GM12878 (cell line): ENCODE results near the gene GP9. TPM values are rescaled to one million over a fixed set of nuclear protein-coding genes. Genes with fewer than 3 reads are reported as not detected.
A peak's percentile ranks its signal among the peaks of the same experiment; 100 is the strongest.

ENCODE experiments used
- ATAC-seq: fragments of 200-7000 bp; cut with Tn5 transposase; 3 replicates; pipeline ENCODE4 v1.9.1; 2020; ENCODE audit warnings: mild to moderate bottlenecking, moderate library complexity
- BruUV-seq: library from RNA; stranded (reverse); fragments of 400-500 nt; replicated peaks from 2 replicates; lab custom pipeline; 2021; lab: Mats Ljungman, UMichigan
- CTCF ChIA-PET: fragments of 300-600 bp; sonication (Branson Sonifier 250); formaldehyde crosslinking; extraction: SDS; loops from one replicate; lab custom pipeline; 2021; ENCODE audit warnings: inconsistent platforms; lab: Yijun Ruan, JAX
- POLR2A ChIA-PET: fragments of 350-600 bp; formaldehyde crosslinking; extraction: SDS; loops from one replicate; lab custom pipeline; 2021; ENCODE audit warnings: inconsistent platforms; lab: Charles Lee
- RAD21 ChIA-PET: fragments of 300-600 bp; sonication (Branson Sonifier 250); formaldehyde crosslinking; loops from one replicate; lab custom pipeline; 2023; ENCODE audit warnings: antibody characterized with exemption; ENCODE audit not compliant: unreplicated experiment; lab: Charles Lee
- SMC1A ChIA-PET: fragments of 300-600 bp; sonication (Branson Sonifier 250); formaldehyde crosslinking; loops from one replicate; lab custom pipeline; 2023; ENCODE audit not compliant: unreplicated experiment, uncharacterized antibody; lab: Charles Lee
- DNase-seq: peaks from one replicate; pipeline ENCODE4 v3.0.0-alpha.2; 2011; ENCODE audit warnings: low read depth, low spot score
- FAIRE-seq: peaks from 3 replicates; lab custom pipeline; 2011; peaks lifted over from hg19 to GRCh38; lab: Jason Lieb, UNC
- H2AFZ ChIP-seq: 2 replicates; pipeline ENCODE4 v1.6.0; 2011; ENCODE audit warnings: low read depth, low read length, control low read depth; ENCODE audit not compliant: control insufficient read depth
- H3K27ac ChIP-seq: 2 replicates; pipeline ENCODE4 v1.5.1; 2011; ENCODE audit warnings: control low read depth; ENCODE audit not compliant: control insufficient read depth, insufficient read depth
- H3K27me3 ChIP-seq, 2 experiments: replicated peaks in 1 of 2; 2 replicates each; pipeline versions ENCODE4 v1.6.0 to v1.6.1; 2011; ENCODE audit warnings: low read length in 1 of 2; ENCODE audit not compliant: control insufficient read depth in 2 of 2, insufficient read depth in 2 of 2
- H3K36me3 ChIP-seq, 2 experiments: 2 replicates each; pipeline ENCODE4 v1.5.1; 2011; ENCODE audit warnings: low read length in 1 of 2; ENCODE audit not compliant: control insufficient read depth in 2 of 2, insufficient read depth in 2 of 2
- H3K4me1 ChIP-seq: 2 replicates; pipeline ENCODE4 v1.6.1; 2011; ENCODE audit warnings: mild to moderate bottlenecking, low read length, moderate library complexity, mixed read lengths; ENCODE audit not compliant: control insufficient read depth, insufficient read depth
- H3K4me2 ChIP-seq: 2 replicates; pipeline ENCODE4 v1.6.0; 2011; ENCODE audit warnings: control low read depth; ENCODE audit not compliant: control insufficient read depth, insufficient read depth
- H3K4me3 ChIP-seq: fragments of 200-600 bp; sonication (generic); 2 replicates; pipeline ENCODE4 v1.5.1; 2016
- H3K79me2 ChIP-seq: 2 replicates; pipeline ENCODE4 v1.6.0; 2011; ENCODE audit warnings: low read length; ENCODE audit not compliant: control insufficient read depth, insufficient read depth
- H3K9ac ChIP-seq: 2 replicates; pipeline ENCODE4 v1.8.0; 2011; ENCODE audit warnings: low read length, control low read depth, mixed read lengths; ENCODE audit not compliant: control insufficient read depth, insufficient read depth
- H3K9me3 ChIP-seq: replicated peaks from 3 replicates; pipeline ENCODE4 v1.5.1; 2011; ENCODE audit warnings: mild to moderate bottlenecking, low read length; ENCODE audit not compliant: control insufficient read depth, insufficient read depth
- H4K20me1 ChIP-seq: 2 replicates; pipeline ENCODE4 v1.6.0; 2011; ENCODE audit not compliant: control insufficient read depth, insufficient read depth
- ASH2L ChIP-seq: fragments of 300-600, 200-600 bp; sonication (generic); IDR thresholded peaks from 2 replicates; pipeline ENCODE4 v1.6.1; 2017; ENCODE audit warnings: low read depth, mild to moderate bottlenecking, borderline replicate concordance
- DPF2 ChIP-seq: fragments of 450-650 bp; IDR thresholded peaks from 2 replicates; pipeline ENCODE4 v1.6.1; 2017; ENCODE audit warnings: mild to moderate bottlenecking
- ETV6 ChIP-seq, 2 experiments: fragments of 450-650 bp in 1 of 2; IDR thresholded peaks in 1 of 2; conservative IDR thresholded peaks in 1 of 2; 2 replicates each; pipeline ENCODE4 v1.6.1; 2014; ENCODE audit warnings: antibody characterized with exemption in 1 of 2, borderline replicate concordance in 1 of 2, low read depth in 1 of 2, mild to moderate bottlenecking in 1 of 2, moderate library complexity in 1 of 2
- FOS ChIP-seq: IDR thresholded peaks from 3 replicates; pipeline ENCODE4 v1.6.1; 2011; ENCODE audit warnings: borderline replicate concordance; ENCODE audit not compliant: insufficient read length; ENCODE audit errors: extremely low read depth
- FOXK2 ChIP-seq: fragments of 450-650 bp; IDR thresholded peaks from 2 replicates; pipeline ENCODE4 v1.6.1; 2017; ENCODE audit warnings: mild to moderate bottlenecking, moderate library complexity
- JUNB ChIP-seq: IDR thresholded peaks from 2 replicates; pipeline ENCODE4 v1.6.1; 2016; ENCODE audit warnings: antibody characterized with exemption, mild to moderate bottlenecking
- ZNF207 ChIP-seq: fragments of 450-650 bp; IDR thresholded peaks from 2 replicates; pipeline ENCODE4 v1.6.1; 2014; ENCODE audit warnings: antibody characterized with exemption, mild to moderate bottlenecking, borderline replicate concordance
- ZNF24 ChIP-seq: fragments of 450-650 bp; IDR thresholded peaks from 2 replicates; pipeline ENCODE4 v1.6.1; 2017; ENCODE audit warnings: antibody characterized with exemption, mild to moderate bottlenecking
- WGBS: methylation state at CpG from one replicate; pipeline ENCODE4 v1.1.6; 2016; ENCODE audit warnings: low lambda C conversion rate; ENCODE audit not compliant: insufficient replicate concordance, insufficient coverage; ENCODE audit errors: missing lambda C conversion rate; 5-methylcytosine and 5-hydroxymethylcytosine counted together
- in situ Hi-C: fragments of 300-500 bp; cut with MboI; formaldehyde crosslinking; loops from 9 replicates; pipeline ENCODE4 v1.14.3; 2018; ENCODE audit warnings: mixed read lengths
- intact Hi-C: fragments of 100-400 bp; cut with micrococcal nuclease; formaldehyde crosslinking; loops from one replicate; pipeline ENCODE4 v1.14.2; 2022; ENCODE audit not compliant: unreplicated experiment
- polyA plus RNA-seq, 11 experiments: library from polyadenylated mRNA; depleted of rRNA in 4 of 11; unstranded in 6 of 11; stranded (reverse) in 5 of 11; fragments of >200 nt; fragmentation: Nextera tagmentation in 4 of 11; fragmentation: Illumina TruSeq in 1 of 11; extraction: Ambion mirVana in 4 of 11; extraction: Trizol in 1 of 11; gene quantifications; 1 replicate in 1 of 11; 2 replicates in 10 of 11; pipeline versions ENCODE4 v1.2.1 to v1.2.3, GENCODE V29; 2011 to 2016; ENCODE audit warnings: inconsistent platforms in 2 of 11, missing spikeins in 2 of 11, low read depth in 1 of 11
- total RNA-seq, 4 experiments: library from RNA; depleted of rRNA in 3 of 4; stranded (reverse); fragments of >200 nt in 3 of 4; fragmentation: Illumina TruSeq in 1 of 4; extraction: Trizol in 1 of 4; gene quantifications; 2 replicates each; pipeline versions ENCODE4 v1.2.1 to v1.2.3, GENCODE V29; 2013 to 2021
- TF ChIP-seq, protein P1 (sequence below): fragments of 450-650 bp; IDR thresholded peaks from 2 replicates; pipeline ENCODE4 v1.6.1; 2017; ENCODE audit warnings: antibody characterized with exemption, mild to moderate bottlenecking, moderate library complexity
- TF ChIP-seq, protein P2 (sequence below): IDR thresholded peaks from 2 replicates; pipeline ENCODE4 v1.6.1; 2011; ENCODE audit warnings: borderline replicate concordance, low read depth, mild to moderate bottlenecking, moderate library complexity, mixed read lengths, low read length; ENCODE audit not compliant: insufficient read depth; ENCODE audit errors: extremely low read length
- TF ChIP-seq, protein P3 (sequence below): fragments of 450-650 bp; IDR thresholded peaks from 2 replicates; pipeline ENCODE4 v1.6.1; 2016; ENCODE audit warnings: mild to moderate bottlenecking
- TF ChIP-seq, protein P4 (sequence below): fragments of 450-650 bp; IDR thresholded peaks from 2 replicates; pipeline ENCODE4 v1.6.1; 2017; ENCODE audit warnings: mild to moderate bottlenecking, moderate library complexity

Gene GP9
- total and polyA plus RNA-seq, 10 of the 15 experiments (the other 5 are each of a cell fraction or from before 2014, with no cell fraction given), result 0.15 TPM; not detected in 9

DNA sequence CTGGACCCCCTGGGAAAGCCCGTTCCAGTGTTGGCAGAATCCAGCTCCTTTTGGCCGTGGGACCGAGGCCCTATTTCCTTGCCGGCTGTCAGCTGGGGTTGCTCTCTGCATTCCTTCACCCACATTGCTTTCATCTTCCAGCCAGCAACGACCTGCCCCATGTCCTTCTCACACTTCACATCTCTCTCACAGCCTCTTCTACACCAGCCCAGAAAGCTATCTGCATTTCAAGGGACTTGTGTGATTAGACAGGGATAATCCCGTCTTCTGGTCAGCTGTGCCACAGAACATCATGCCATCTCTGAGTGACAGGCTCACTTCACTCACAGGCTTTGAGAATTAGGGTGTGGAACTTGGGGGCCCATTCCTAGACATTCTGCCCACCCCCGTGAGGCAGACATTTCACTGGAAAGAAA, 43.1 kb upstream of the GP9 start:
- POLR2A ChIA-PET, result interaction anchor here (0.6 to 1.7 kb wide), 4 partner anchors 10 to 104 kb away, joined by 3 to 10 read pairs (median 4); partner anchors contain the start of gene RAB43
- intact Hi-C loops, result no loop called here
- Histone ChIP-seq H3K4me3 (no peak overlapping the region), H3K79me2 (no peaks in the 10 kb centered on the region), H3K27me3 (peaks cover 0 to 4% of the 10 kb centered on the region in 2 experiments; a peak in 1 of 4 replicates), H4K20me1 (no peaks in the 10 kb centered on the region), H3K9ac (no peak overlapping the region), H3K4me2 (peak overlapping the region; percentile 23), H3K27ac (no peak overlapping the region), H2AFZ (peak overlapping the region; percentile 67), H3K9me3 (no peaks in the 10 kb centered on the region), H3K4me1 (peaks cover 19% of the 10 kb centered on the region), H3K36me3 (no peaks in the 10 kb centered on the region)
- in situ Hi-C loops, result no loop called here
- FAIRE-seq (no peak), DNase-seq (no peak), ATAC-seq (no peak)
- 9% methylated on average over 7 of the region's 7 CpGs for WGBS
- RAD21 ChIA-PET, result interaction anchor here (0.9 to 2.4 kb wide), 5 partner anchors 8 to 299 kb away, joined by 4 to 26 read pairs (median 7); a partner anchor contains a TSS
- SMC1A ChIA-PET, result interaction anchor here (0.7 to 2.8 kb wide), 6 partner anchors 9 to 228 kb away, joined by 3 to 22 read pairs (median 8); no protein-coding TSS in a partner anchor
- BruUV-seq, result no TSS peak
- CTCF ChIA-PET, result interaction anchor here (1.6 to 4.0 kb wide), 7 partner anchors 9 to 229 kb away, joined by 6 to 39 read pairs (median 14); partner anchors contain the start of gene CFAP92
- TF ChIP-seq, protein P1, sequence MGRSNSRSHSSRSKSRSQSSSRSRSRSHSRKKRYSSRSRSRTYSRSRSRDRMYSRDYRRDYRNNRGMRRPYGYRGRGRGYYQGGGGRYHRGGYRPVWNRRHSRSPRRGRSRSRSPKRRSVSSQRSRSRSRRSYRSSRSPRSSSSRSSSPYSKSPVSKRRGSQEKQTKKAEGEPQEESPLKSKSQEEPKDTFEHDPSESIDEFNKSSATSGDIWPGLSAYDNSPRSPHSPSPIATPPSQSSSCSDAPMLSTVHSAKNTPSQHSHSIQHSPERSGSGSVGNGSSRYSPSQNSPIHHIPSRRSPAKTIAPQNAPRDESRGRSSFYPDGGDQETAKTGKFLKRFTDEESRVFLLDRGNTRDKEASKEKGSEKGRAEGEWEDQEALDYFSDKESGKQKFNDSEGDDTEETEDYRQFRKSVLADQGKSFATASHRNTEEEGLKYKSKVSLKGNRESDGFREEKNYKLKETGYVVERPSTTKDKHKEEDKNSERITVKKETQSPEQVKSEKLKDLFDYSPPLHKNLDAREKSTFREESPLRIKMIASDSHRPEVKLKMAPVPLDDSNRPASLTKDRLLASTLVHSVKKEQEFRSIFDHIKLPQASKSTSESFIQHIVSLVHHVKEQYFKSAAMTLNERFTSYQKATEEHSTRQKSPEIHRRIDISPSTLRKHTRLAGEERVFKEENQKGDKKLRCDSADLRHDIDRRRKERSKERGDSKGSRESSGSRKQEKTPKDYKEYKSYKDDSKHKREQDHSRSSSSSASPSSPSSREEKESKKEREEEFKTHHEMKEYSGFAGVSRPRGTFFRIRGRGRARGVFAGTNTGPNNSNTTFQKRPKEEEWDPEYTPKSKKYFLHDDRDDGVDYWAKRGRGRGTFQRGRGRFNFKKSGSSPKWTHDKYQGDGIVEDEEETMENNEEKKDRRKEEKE, result no peak
- TF ChIP-seq, protein P2, sequence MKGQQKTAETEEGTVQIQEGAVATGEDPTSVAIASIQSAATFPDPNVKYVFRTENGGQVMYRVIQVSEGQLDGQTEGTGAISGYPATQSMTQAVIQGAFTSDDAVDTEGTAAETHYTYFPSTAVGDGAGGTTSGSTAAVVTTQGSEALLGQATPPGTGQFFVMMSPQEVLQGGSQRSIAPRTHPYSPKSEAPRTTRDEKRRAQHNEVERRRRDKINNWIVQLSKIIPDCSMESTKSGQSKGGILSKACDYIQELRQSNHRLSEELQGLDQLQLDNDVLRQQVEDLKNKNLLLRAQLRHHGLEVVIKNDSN, result no peak
- TF ChIP-seq ZNF207 (no peak), ETV6 (conservative IDR thresholded peaks at IDR 0.05 in 1 of 2, IDR thresholded peaks at IDR 0.05 in 1 of 2; ENCODE audit: borderline replicate concordance in 1 of 2, low read depth in 1 of 2) (no peak), ZNF24 (no peak), FOS (no peak), DPF2 (no peak), JUNB (no peak), ASH2L (no peak), FOXK2 (no peak)
- TF ChIP-seq, protein P3, sequence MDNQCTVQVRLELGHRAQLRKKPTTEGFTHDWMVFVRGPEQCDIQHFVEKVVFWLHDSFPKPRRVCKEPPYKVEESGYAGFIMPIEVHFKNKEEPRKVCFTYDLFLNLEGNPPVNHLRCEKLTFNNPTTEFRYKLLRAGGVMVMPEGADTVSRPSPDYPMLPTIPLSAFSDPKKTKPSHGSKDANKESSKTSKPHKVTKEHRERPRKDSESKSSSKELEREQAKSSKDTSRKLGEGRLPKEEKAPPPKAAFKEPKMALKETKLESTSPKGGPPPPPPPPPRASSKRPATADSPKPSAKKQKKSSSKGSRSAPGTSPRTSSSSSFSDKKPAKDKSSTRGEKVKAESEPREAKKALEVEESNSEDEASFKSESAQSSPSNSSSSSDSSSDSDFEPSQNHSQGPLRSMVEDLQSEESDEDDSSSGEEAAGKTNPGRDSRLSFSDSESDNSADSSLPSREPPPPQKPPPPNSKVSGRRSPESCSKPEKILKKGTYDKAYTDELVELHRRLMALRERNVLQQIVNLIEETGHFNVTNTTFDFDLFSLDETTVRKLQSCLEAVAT, result no peak
- TF ChIP-seq, protein P4, sequence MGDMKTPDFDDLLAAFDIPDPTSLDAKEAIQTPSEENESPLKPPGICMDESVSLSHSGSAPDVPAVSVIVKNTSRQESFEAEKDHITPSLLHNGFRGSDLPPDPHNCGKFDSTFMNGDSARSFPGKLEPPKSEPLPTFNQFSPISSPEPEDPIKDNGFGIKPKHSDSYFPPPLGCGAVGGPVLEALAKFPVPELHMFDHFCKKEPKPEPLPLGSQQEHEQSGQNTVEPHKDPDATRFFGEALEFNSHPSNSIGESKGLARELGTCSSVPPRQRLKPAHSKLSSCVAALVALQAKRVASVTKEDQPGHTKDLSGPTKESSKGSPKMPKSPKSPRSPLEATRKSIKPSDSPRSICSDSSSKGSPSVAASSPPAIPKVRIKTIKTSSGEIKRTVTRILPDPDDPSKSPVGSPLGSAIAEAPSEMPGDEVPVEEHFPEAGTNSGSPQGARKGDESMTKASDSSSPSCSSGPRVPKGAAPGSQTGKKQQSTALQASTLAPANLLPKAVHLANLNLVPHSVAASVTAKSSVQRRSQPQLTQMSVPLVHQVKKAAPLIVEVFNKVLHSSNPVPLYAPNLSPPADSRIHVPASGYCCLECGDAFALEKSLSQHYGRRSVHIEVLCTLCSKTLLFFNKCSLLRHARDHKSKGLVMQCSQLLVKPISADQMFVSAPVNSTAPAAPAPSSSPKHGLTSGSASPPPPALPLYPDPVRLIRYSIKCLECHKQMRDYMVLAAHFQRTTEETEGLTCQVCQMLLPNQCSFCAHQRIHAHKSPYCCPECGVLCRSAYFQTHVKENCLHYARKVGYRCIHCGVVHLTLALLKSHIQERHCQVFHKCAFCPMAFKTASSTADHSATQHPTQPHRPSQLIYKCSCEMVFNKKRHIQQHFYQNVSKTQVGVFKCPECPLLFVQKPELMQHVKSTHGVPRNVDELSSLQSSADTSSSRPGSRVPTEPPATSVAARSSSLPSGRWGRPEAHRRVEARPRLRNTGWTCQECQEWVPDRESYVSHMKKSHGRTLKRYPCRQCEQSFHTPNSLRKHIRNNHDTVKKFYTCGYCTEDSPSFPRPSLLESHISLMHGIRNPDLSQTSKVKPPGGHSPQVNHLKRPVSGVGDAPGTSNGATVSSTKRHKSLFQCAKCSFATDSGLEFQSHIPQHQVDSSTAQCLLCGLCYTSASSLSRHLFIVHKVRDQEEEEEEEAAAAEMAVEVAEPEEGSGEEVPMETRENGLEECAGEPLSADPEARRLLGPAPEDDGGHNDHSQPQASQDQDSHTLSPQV, result no peak
